Body of pancreas (tissue), 4 donors: ENCODE results near the gene ESRRB.

Experiments
- POLR2A ChIP-seq, 3 donors: fragments of 450-650 bp; IDR thresholded peaks; one replicate each; pipeline ENCODE4 v1.6.1; 2016; ENCODE audit warnings: antibody characterized with exemption in 3 of 3, mild to moderate bottlenecking in 2 of 3
- TF ChIP-seq, protein P1 (sequence below), 7 experiments: fragments of 450-650 bp in 4 of 7; fragments of 200-600 bp in 3 of 7; sonication (generic) in 3 of 7; IDR thresholded peaks; one replicate each; pipeline ENCODE4 v1.5.1; 2016 to 2019; ENCODE audit warnings: antibody characterized with exemption in 7 of 7

GRCh38 chr14:76498463-76498935 lies 122.6 kb downstream of the ESRRB start:
- TF ChIP-seq, protein P1, sequence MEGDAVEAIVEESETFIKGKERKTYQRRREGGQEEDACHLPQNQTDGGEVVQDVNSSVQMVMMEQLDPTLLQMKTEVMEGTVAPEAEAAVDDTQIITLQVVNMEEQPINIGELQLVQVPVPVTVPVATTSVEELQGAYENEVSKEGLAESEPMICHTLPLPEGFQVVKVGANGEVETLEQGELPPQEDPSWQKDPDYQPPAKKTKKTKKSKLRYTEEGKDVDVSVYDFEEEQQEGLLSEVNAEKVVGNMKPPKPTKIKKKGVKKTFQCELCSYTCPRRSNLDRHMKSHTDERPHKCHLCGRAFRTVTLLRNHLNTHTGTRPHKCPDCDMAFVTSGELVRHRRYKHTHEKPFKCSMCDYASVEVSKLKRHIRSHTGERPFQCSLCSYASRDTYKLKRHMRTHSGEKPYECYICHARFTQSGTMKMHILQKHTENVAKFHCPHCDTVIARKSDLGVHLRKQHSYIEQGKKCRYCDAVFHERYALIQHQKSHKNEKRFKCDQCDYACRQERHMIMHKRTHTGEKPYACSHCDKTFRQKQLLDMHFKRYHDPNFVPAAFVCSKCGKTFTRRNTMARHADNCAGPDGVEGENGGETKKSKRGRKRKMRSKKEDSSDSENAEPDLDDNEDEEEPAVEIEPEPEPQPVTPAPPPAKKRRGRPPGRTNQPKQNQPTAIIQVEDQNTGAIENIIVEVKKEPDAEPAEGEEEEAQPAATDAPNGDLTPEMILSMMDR (IDR thresholded peaks at IDR 0.05), result no peak
- no peak for TF ChIP-seq POLR2A (IDR thresholded peaks at IDR 0.05)
